Stomach (tissue), 4 donors: ENCODE measurements around the gene PKP4.

Experiments
- POLR2A ChIP-seq, 4 donors: fragments of 450-650 bp; IDR thresholded peaks; one replicate each; pipeline ENCODE4 v1.6.1; 2016; ENCODE audit warnings: antibody characterized with exemption in 4 of 4, control low read depth in 2 of 4, mild to moderate bottlenecking in 1 of 4, moderate library complexity in 1 of 4
- POLR2AphosphoS5 ChIP-seq, 3 donors: sonication (generic); formaldehyde crosslinking; IDR thresholded peaks; one replicate each; pipeline ENCODE4 v1.6.1; 2016; ENCODE audit warnings: antibody characterized with exemption in 3 of 3
- TF ChIP-seq, protein P1 (sequence below), 7 experiments: fragments of 450-650 bp in 4 of 7; fragments of 200-600 bp in 3 of 7; sonication (generic) in 3 of 7; IDR thresholded peaks; one replicate each; pipeline ENCODE4 v1.5.1; 2016 to 2019; ENCODE audit warnings: antibody characterized with exemption in 7 of 7, control low read depth in 2 of 7, mild to moderate bottlenecking in 1 of 7

DNA sequence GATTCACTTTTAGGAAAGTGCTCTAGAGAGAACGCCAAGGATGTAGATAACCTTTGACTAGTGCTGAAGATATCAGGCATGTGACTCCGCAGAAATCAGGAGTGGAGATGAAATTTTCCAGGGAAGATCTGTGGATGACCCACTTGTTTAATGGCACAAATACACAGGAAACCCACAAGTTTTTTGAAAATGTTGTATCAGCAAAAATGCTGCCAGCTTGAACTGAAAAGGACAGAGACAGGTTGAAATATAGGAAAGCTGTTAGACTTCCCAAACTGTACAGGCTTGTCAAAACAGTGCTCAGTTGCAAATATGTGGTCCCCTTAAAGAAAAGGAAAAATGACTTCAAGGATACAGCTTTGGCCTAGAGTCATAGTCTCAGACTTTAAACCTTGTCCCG is 96.5 kb downstream of the PKP4 start:
- TF ChIP-seq, protein P1, sequence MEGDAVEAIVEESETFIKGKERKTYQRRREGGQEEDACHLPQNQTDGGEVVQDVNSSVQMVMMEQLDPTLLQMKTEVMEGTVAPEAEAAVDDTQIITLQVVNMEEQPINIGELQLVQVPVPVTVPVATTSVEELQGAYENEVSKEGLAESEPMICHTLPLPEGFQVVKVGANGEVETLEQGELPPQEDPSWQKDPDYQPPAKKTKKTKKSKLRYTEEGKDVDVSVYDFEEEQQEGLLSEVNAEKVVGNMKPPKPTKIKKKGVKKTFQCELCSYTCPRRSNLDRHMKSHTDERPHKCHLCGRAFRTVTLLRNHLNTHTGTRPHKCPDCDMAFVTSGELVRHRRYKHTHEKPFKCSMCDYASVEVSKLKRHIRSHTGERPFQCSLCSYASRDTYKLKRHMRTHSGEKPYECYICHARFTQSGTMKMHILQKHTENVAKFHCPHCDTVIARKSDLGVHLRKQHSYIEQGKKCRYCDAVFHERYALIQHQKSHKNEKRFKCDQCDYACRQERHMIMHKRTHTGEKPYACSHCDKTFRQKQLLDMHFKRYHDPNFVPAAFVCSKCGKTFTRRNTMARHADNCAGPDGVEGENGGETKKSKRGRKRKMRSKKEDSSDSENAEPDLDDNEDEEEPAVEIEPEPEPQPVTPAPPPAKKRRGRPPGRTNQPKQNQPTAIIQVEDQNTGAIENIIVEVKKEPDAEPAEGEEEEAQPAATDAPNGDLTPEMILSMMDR (IDR thresholded peaks at IDR 0.05): no peak
- TF ChIP-seq POLR2AphosphoS5 (IDR thresholded peaks at IDR 0.05): no peak
- no peak for TF ChIP-seq POLR2A (IDR thresholded peaks at IDR 0.05)
